MM.1S (cell line): Measurements from ENCODE around the gene CUL1.

Source experiments
- DNase-seq: peaks from one replicate; pipeline ENCODE4 v3.0.0-alpha.2; 2015
- H2AFZ ChIP-seq: fragments of 300-600 bp; sonication (generic); 2 replicates; pipeline ENCODE4 v1.6.0; 2016; ENCODE audit warnings: antibody characterized with exemption, low read length
- H3F3A ChIP-seq: fragments of 300-600 bp; sonication (generic); 2 replicates; pipeline ENCODE4 v1.6.1; 2016; ENCODE audit warnings: mild to moderate bottlenecking, antibody characterized with exemption, low read length, moderate library complexity, mixed read lengths; ENCODE audit not compliant: insufficient read depth
- H3K27ac ChIP-seq: fragments of 300-600 bp; sonication (generic); 2 replicates; pipeline ENCODE4 v1.5.1; 2016; ENCODE audit warnings: mild to moderate bottlenecking, low read length
- H3K27me3 ChIP-seq: fragments of 300-600 bp; sonication (generic); replicated peaks from 2 replicates; pipeline ENCODE4 v1.6.0; 2016; ENCODE audit warnings: low read length; ENCODE audit not compliant: insufficient read depth
- H3K36me3 ChIP-seq: fragments of 300-600 bp; sonication (generic); replicated peaks from 2 replicates; pipeline ENCODE4 v1.6.1; 2016; ENCODE audit warnings: mild to moderate bottlenecking, low read length, mixed read lengths; ENCODE audit not compliant: insufficient read depth
- H3K4me1 ChIP-seq: fragments of 300-600 bp; sonication (generic); 2 replicates; pipeline ENCODE4 v1.6.1; 2016; ENCODE audit warnings: low read length, mixed read lengths
- H3K4me2 ChIP-seq: fragments of 300-600 bp; sonication (generic); 2 replicates; pipeline ENCODE4 v1.6.0; 2016; ENCODE audit warnings: low read depth, low read length
- H3K4me3 ChIP-seq: fragments of 300-600 bp; sonication (generic); 2 replicates; pipeline ENCODE4 v1.5.1; 2016; ENCODE audit warnings: low read length, mixed read lengths
- H3K79me2 ChIP-seq: fragments of 300-600 bp; sonication (generic); 2 replicates; pipeline ENCODE4 v1.6.1; 2016; ENCODE audit warnings: mixed run types, low read length, mixed read lengths
- H3K9ac ChIP-seq: fragments of 300-600 bp; sonication (generic); 2 replicates; pipeline ENCODE4 v1.6.1; 2016; ENCODE audit warnings: low read length, mixed read lengths
- H3K9me2 ChIP-seq: fragments of 300-600 bp; sonication (generic); replicated peaks from 2 replicates; pipeline ENCODE4 v1.6.1; 2016; ENCODE audit warnings: mild to moderate bottlenecking, low read length, mixed read lengths; ENCODE audit not compliant: insufficient read depth
- H3K9me3 ChIP-seq: fragments of 300-600 bp; sonication (generic); replicated peaks from 2 replicates; pipeline ENCODE4 v1.6.1; 2016; ENCODE audit warnings: mild to moderate bottlenecking, low read length, mixed read lengths; ENCODE audit not compliant: insufficient read depth
- H4K20me1 ChIP-seq: fragments of 300-600 bp; sonication (generic); 2 replicates; pipeline ENCODE4 v1.6.1; 2016; ENCODE audit warnings: mild to moderate bottlenecking, low read length, moderate library complexity, mixed read lengths; ENCODE audit not compliant: insufficient read depth
- CTCF ChIP-seq: fragments of 300-600 bp; sonication (generic); IDR thresholded peaks from 2 replicates; pipeline ENCODE4 v1.5.1; 2016; ENCODE audit warnings: antibody characterized with exemption, low read length, mixed read lengths
- EZH2 ChIP-seq: fragments of 300-600 bp; sonication (generic); optimal IDR thresholded peaks from 2 replicates; pipeline ENCODE3; 2017; ENCODE audit warnings: low read depth, mild to moderate bottlenecking, antibody characterized with exemption, low read length, mixed read lengths
- EZH2phosphoT487 ChIP-seq: fragments of 300-600 bp; sonication (generic); IDR thresholded peaks from 2 replicates; pipeline ENCODE4 v1.6.1; 2018; ENCODE audit warnings: antibody characterized with exemption, low read length

Gene CUL1

GRCh38 chr7:148698397-148699023 lies at the start of gene CUL1:
Gene CUL1, plus strand, starts transcription at chr7:148698903. Its CDS starts 31,220 bp downstream, at chr7:148730123.
- H2AFZ ChIP-seq = peak within 1 kb of the TSS; percentile 75
- peak within 1 kb of the TSS; percentile 80 for H3K4me3 ChIP-seq
- no peaks in the 10 kb centered on the region for H3K9me2 ChIP-seq
- H3F3A ChIP-seq = peaks cover 19% of the 10 kb centered on the region
- peak within 1 kb of the TSS; percentile 91 for H3K9ac ChIP-seq
- peaks cover 26% of the 10 kb centered on the region for H4K20me1 ChIP-seq
- DNase-seq = peak; percentile 94
- H3K27ac ChIP-seq = peak within 1 kb of the TSS; percentile 83
- no peaks in the 10 kb centered on the region for H3K9me3 ChIP-seq
- no peaks in the 10 kb centered on the region for H3K36me3 ChIP-seq
- H3K27me3 ChIP-seq = no peaks in the 10 kb centered on the region
- TF ChIP-seq EZH2phosphoT487 = no peak
- no peak for TF ChIP-seq EZH2
- TF ChIP-seq CTCF = no peak
- H3K4me1 ChIP-seq = peaks cover 29% of the 10 kb centered on the region
- H3K79me2 ChIP-seq = peaks cover 57% of the 10 kb centered on the region
- peak within 1 kb of the TSS; percentile 83 for H3K4me2 ChIP-seq

GRCh38 chr7:148650232-148650858 lies 48.4 kb upstream of the CUL1 start:
- H3K9me3 ChIP-seq = no peaks in the 10 kb centered on the region
- H3K4me1 ChIP-seq = no peaks in the 10 kb centered on the region
- 0 out of 2 replicates have a peak, but pooled peaks cover 3% of the 10 kb centered on the region for H3F3A ChIP-seq
- H4K20me1 ChIP-seq = no peaks in the 10 kb centered on the region
- TF ChIP-seq EZH2 (no peak), CTCF (no peak), EZH2phosphoT487 (no peak)
- no peak overlapping the region for H3K27ac ChIP-seq
- H3K27me3 ChIP-seq = no peaks in the 10 kb centered on the region
- H3K36me3 ChIP-seq = no peaks in the 10 kb centered on the region
- no peaks in the 10 kb centered on the region for H3K9me2 ChIP-seq
- no peak overlapping the region for H2AFZ ChIP-seq
- no peak overlapping the region for H3K4me3 ChIP-seq
- no peak overlapping the region for H3K9ac ChIP-seq
- H3K79me2 ChIP-seq = no peaks in the 10 kb centered on the region
- no peak overlapping the region for H3K4me2 ChIP-seq
- DNase-seq = no peak

- 0 out of 2 replicates have a peak, but pooled peaks cover 3% of the 10 kb centered on the region for H3F3A ChIP-seq
- no peak overlapping the region for H3K9ac ChIP-seq
- H3K9me3 ChIP-seq = no peaks in the 10 kb centered on the region
- no peaks in the 10 kb centered on the region for H3K9me2 ChIP-seq
- no peak for DNase-seq
- no peak overlapping the region for H3K27ac ChIP-seq
- no peaks in the 10 kb centered on the region for H3K4me1 ChIP-seq
- H3K79me2 ChIP-seq = no peaks in the 10 kb centered on the region
- TF ChIP-seq CTCF (no peak), EZH2phosphoT487 (no peak), EZH2 (no peak)
- no peak overlapping the region for H2AFZ ChIP-seq
- no peak overlapping the region for H3K4me2 ChIP-seq
- H3K27me3 ChIP-seq = no peaks in the 10 kb centered on the region
- H3K4me3 ChIP-seq = no peak overlapping the region
- no peaks in the 10 kb centered on the region for H3K36me3 ChIP-seq
- no peaks in the 10 kb centered on the region for H4K20me1 ChIP-seq
Observed at GRCh38 chr7:148652773-148653172, 45.9 kb upstream of the CUL1 start.
